Caco-2 (cell line): ENCODE results near the gene HELZ. TPM values are rescaled to one million over a fixed set of nuclear protein-coding genes. Genes with fewer than 3 reads are reported as not detected.
A peak's percentile ranks its signal among the peaks of the same experiment; 100 is the strongest.

Experiments used
- BruUV-seq: library from RNA; stranded (reverse); fragments of 400-500 nt; replicated peaks from 2 replicates; lab custom pipeline; 2021; lab: Mats Ljungman, UMichigan
- CTCF ChIA-PET: fragments of 300-600 bp; sonication (Branson Sonifier 250); formaldehyde crosslinking; loops from one replicate; lab custom pipeline; 2022; ENCODE audit warnings: antibody characterized with exemption; lab: Charles Lee
- POLR2A ChIA-PET: fragments of 300-600 bp; sonication (Branson Sonifier 250); formaldehyde crosslinking; loops from one replicate; lab custom pipeline; 2022; ENCODE audit warnings: antibody characterized with exemption; lab: Charles Lee
- DNase-seq, 2 experiments: peaks; one replicate each; pipeline versions ENCODE4 v3.0.0 to v3.0.0-alpha.2; 2020 to 2022
- H3K27me3 ChIP-seq: replicated peaks from 2 replicates; pipeline ENCODE4 v1.6.0; 2011; ENCODE audit warnings: low read length; ENCODE audit not compliant: control insufficient read depth, insufficient read depth
- H3K36me3 ChIP-seq: 2 replicates; pipeline ENCODE4 v1.5.1; 2011; ENCODE audit warnings: low read length; ENCODE audit not compliant: control insufficient read depth, insufficient read depth
- H3K4me1 ChIP-seq: fragments of 250-450 bp; sonication (Bioruptor Pico); 2 replicates; pipeline ENCODE4 v1.5.1; 2020; ENCODE audit warnings: mild to moderate bottlenecking
- H3K4me3 ChIP-seq: 2 replicates; pipeline ENCODE4 v1.5.1; 2011; ENCODE audit warnings: low read depth, mild to moderate bottlenecking, control low read depth, low read length
- H3K9me3 ChIP-seq: fragments of 250-450 bp; sonication (Bioruptor Pico); 2 replicates; pipeline ENCODE4 v1.5.1; 2020; ENCODE audit warnings: mild to moderate bottlenecking, moderate library complexity
- H3K27ac Mint-ChIP-seq: one replicate; pipeline ENCODE4 v1.8.0; 2022; ENCODE audit warnings: mixed read lengths; ENCODE audit not compliant: unreplicated experiment
- H3K27me3 Mint-ChIP-seq: one replicate; pipeline ENCODE4 v1.8.0; 2022; ENCODE audit warnings: mixed read lengths; ENCODE audit not compliant: insufficient read depth, unreplicated experiment
- H3K36me3 Mint-ChIP-seq: one replicate; pipeline ENCODE4 v1.8.0; 2022; ENCODE audit warnings: mild to moderate bottlenecking, mixed read lengths; ENCODE audit not compliant: insufficient read depth, unreplicated experiment
- H3K4me1 Mint-ChIP-seq: one replicate; pipeline ENCODE4 v1.8.0; 2022; ENCODE audit warnings: low read depth, mixed read lengths; ENCODE audit not compliant: unreplicated experiment
- H3K4me3 Mint-ChIP-seq: one replicate; pipeline ENCODE4 v1.8.0; 2022; ENCODE audit warnings: mild to moderate bottlenecking, moderate library complexity, mixed read lengths; ENCODE audit not compliant: unreplicated experiment
- H3K9me3 Mint-ChIP-seq: one replicate; pipeline ENCODE4 v1.8.0; 2022; ENCODE audit warnings: mixed read lengths; ENCODE audit not compliant: unreplicated experiment
- CTCF ChIP-seq, 2 experiments: fragments of 200-600 bp in 1 of 2; IDR thresholded peaks; 1 replicate in 1 of 2; 2 replicates in 1 of 2; pipeline versions ENCODE4 v1.5.1 to v1.8.0; 2011 to 2022; ENCODE audit warnings: antibody characterized with exemption in 1 of 2, control low read depth in 1 of 2, inconsistent platforms in 1 of 2, low read depth in 1 of 2, low read length in 1 of 2, mild to moderate bottlenecking in 1 of 2, moderate library complexity in 1 of 2; ENCODE audit not compliant: insufficient read depth in 1 of 2, severe bottlenecking in 1 of 2, unreplicated experiment in 1 of 2
- intact Hi-C: fragments of 100-400 bp; cut with micrococcal nuclease; formaldehyde crosslinking; loops from one replicate; pipeline ENCODE4 v1.10.0; 2022; ENCODE audit not compliant: unreplicated experiment
- total RNA-seq: library from RNA; stranded (reverse); gene quantifications from 2 replicates; pipeline ENCODE4 v1.2.3, GENCODE V29; 2022

The HELZ gene
- total RNA-seq, 1 experiment from 2014 or later: 63.8 TPM

- Mint-ChIP-seq H3K9me3 (no peaks in the 10 kb centered on the region), H3K27ac (peak overlapping the region; percentile 70), H3K36me3 (peaks cover 43% of the 10 kb centered on the region), H3K4me1 (peaks cover 13% of the 10 kb centered on the region), H3K27me3 (no peaks in the 10 kb centered on the region), H3K4me3 (peak overlapping the region; percentile 68)
- POLR2A ChIA-PET: interaction anchor here (0.6 to 1.8 kb wide), 6 partner anchors 11 to 1193 kb away, joined by 3 to 7 read pairs (median 5); partner anchors contain the start of gene HELZ
- no peaks in the 10 kb centered on the region for H3K9me3 ChIP-seq
- DNase-seq: peak; percentile 86 to 88
- no TSS peak for BruUV-seq
- TF ChIP-seq CTCF (IDR thresholded peaks at IDR 0.05; ENCODE audit: insufficient read depth in 1 of 2, low read depth in 1 of 2, low read length in 1 of 2, severe bottlenecking in 1 of 2, unreplicated experiment in 1 of 2): no peak
- H3K4me3 ChIP-seq: peak overlapping the region; percentile 45
- CTCF ChIA-PET: interaction anchor here (0.9 to 1.7 kb wide), 3 partner anchors 10 to 84 kb away, joined by 3 to 5 read pairs (median 3); no protein-coding TSS in a partner anchor
- intact Hi-C loops: loop anchor here (2.0 kb wide), 1 partner anchor 21 kb away; the partner anchor contains the start of gene HELZ
- peaks cover 8% of the 10 kb centered on the region; the same call in 1 of the 2 replicates for H3K4me1 ChIP-seq
- H3K27me3 ChIP-seq: no peaks in the 10 kb centered on the region
- no peaks in the 10 kb centered on the region; the same call in 1 of the 2 replicates for H3K36me3 ChIP-seq
These were observed 21.1 kb downstream of the HELZ start for GRCh38 chr17:67223924-67224323.

- H3K27me3 ChIP-seq: no peaks in the 10 kb centered on the region
- H3K36me3 ChIP-seq: peaks cover 2% of the 10 kb centered on the region; the same call in 1 of the 2 replicates
- intact Hi-C loops: no loop called here
- H3K4me3 ChIP-seq: no peak overlapping the region
- no peaks in the 10 kb centered on the region for H3K27me3 Mint-ChIP-seq
- peaks cover 23% of the 10 kb centered on the region for H3K36me3 Mint-ChIP-seq
- no peaks in the 10 kb centered on the region for H3K9me3 ChIP-seq
- POLR2A ChIA-PET: no interaction called here
- H3K4me3 Mint-ChIP-seq: no peak overlapping the region
- peaks cover 13% of the 10 kb centered on the region for H3K4me1 Mint-ChIP-seq
- no peak overlapping the region for H3K27ac Mint-ChIP-seq
- H3K4me1 ChIP-seq: peaks cover 8% of the 10 kb centered on the region; the same call in 1 of the 2 replicates
- CTCF ChIA-PET: interaction anchor here (0.5 to 1.2 kb wide), 7 partner anchors 9 to 128 kb away, joined by 3 to 8 read pairs (median 4); partner anchors contain the start of gene HELZ
- H3K9me3 Mint-ChIP-seq: no peaks in the 10 kb centered on the region
- no TSS peak for BruUV-seq
- peak; percentile 43 to 54 for DNase-seq
- TF ChIP-seq CTCF (IDR thresholded peaks at IDR 0.05; ENCODE audit: insufficient read depth in 1 of 2, low read depth in 1 of 2, low read length in 1 of 2, severe bottlenecking in 1 of 2, unreplicated experiment in 1 of 2): peak; percentile 37 to 72
These were observed 23.7 kb downstream of the HELZ start for GRCh38 chr17:67221062-67221998.

- Mint-ChIP-seq H3K36me3 (peaks cover 14% of the 10 kb centered on the region), H3K4me1 (peaks cover 6% of the 10 kb centered on the region), H3K27me3 (no peaks in the 10 kb centered on the region), H3K4me3 (no peak overlapping the region), H3K9me3 (no peaks in the 10 kb centered on the region), H3K27ac (no peak overlapping the region)
- CTCF ChIA-PET: no interaction called here
- POLR2A ChIA-PET: no interaction called here
- Histone ChIP-seq H3K9me3 (no peaks in the 10 kb centered on the region), H3K4me3 (no peak overlapping the region), H3K27me3 (no peaks in the 10 kb centered on the region), H3K36me3 (peaks cover 2% of the 10 kb centered on the region; the same call in 1 of the 2 replicates), H3K4me1 (peaks cover 6% of the 10 kb centered on the region; the same call in 1 of the 2 replicates)
- no peak for DNase-seq
- intact Hi-C loops: no loop called here
- TF ChIP-seq CTCF (IDR thresholded peaks at IDR 0.05; ENCODE audit: insufficient read depth in 1 of 2, low read depth in 1 of 2, low read length in 1 of 2, severe bottlenecking in 1 of 2, unreplicated experiment in 1 of 2): no peak
- BruUV-seq: no TSS peak
These were observed 26.5 kb downstream of the HELZ start for GRCh38 chr17:67218385-67218950.
